Measurements from ENCODE around the gene MAPRE2. TPM values are rescaled to one million over a fixed set of nuclear protein-coding genes. Genes with fewer than 3 reads are reported as not detected.

Gene MAPRE2
- total RNA-seq, 4 donors from 2014 or later: 22.9 to 39.2 (median 35.8) TPM

GRCh38 chr18:35063875-35064690 is 22.9 kb downstream of the MAPRE2 start:
- Histone ChIP-seq H3K36me3 (no peaks in the 10 kb centered on the region), H3K4me1 (peaks cover 0 to 32% (median 0%) of the 10 kb centered on the region in 3 donors), H3K27ac (no peak overlapping the region), H3K4me3 (no peak overlapping the region), H3K27me3 (no peaks in the 10 kb centered on the region), H3K9me3 (no peaks in the 10 kb centered on the region)
- no peak for TF ChIP-seq POLR2AphosphoS5 (IDR thresholded peaks at IDR 0.05)
- TF ChIP-seq EP300 (IDR thresholded peaks at IDR 0.05): no peak
- WGBS, 2 donors (ENCODE audit: low coverage in 1 of 2): 64 to 80% methylated on average over 2 to 4 of the region's 4 CpGs
- no peak for ATAC-seq

DNA sequence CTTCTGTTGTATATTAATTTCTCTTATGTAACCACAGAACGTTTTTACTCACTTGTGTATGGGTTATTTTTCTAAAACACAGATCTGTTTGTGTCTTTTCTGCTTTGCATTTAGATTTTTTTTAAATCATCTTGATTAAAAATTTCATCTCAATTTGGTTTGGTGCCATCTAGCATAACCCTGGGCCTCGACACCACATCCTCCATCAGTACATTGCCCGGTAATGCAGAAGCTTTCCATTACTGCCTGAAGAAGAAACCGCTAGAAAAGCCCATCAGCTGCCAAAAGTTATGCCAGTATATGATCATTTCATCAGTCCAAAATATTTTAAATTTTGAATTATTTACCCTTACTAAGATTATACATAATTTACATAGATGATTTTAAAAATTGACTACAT is 26.2 kb downstream of the MAPRE2 start:
- 78 to 81% methylated on average over 4 of the region's 4 CpGs for WGBS, 2 donors (ENCODE audit: low coverage in 1 of 2)
- Histone ChIP-seq H3K36me3 (peaks cover 0 to 11% of the 10 kb centered on the region in 2 donors), H3K4me1 (peaks cover 0 to 16% (median 4%) of the 10 kb centered on the region in 3 donors), H3K4me3 (no peak overlapping the region), H3K27me3 (no peaks in the 10 kb centered on the region), H3K27ac (no peak overlapping the region), H3K9me3 (no peaks in the 10 kb centered on the region)
- no peak for ATAC-seq
- TF ChIP-seq, protein P1, sequence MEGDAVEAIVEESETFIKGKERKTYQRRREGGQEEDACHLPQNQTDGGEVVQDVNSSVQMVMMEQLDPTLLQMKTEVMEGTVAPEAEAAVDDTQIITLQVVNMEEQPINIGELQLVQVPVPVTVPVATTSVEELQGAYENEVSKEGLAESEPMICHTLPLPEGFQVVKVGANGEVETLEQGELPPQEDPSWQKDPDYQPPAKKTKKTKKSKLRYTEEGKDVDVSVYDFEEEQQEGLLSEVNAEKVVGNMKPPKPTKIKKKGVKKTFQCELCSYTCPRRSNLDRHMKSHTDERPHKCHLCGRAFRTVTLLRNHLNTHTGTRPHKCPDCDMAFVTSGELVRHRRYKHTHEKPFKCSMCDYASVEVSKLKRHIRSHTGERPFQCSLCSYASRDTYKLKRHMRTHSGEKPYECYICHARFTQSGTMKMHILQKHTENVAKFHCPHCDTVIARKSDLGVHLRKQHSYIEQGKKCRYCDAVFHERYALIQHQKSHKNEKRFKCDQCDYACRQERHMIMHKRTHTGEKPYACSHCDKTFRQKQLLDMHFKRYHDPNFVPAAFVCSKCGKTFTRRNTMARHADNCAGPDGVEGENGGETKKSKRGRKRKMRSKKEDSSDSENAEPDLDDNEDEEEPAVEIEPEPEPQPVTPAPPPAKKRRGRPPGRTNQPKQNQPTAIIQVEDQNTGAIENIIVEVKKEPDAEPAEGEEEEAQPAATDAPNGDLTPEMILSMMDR (IDR thresholded peaks at IDR 0.05): no peak
- TF ChIP-seq POLR2A (IDR thresholded peaks at IDR 0.05): no peak
- TF ChIP-seq EP300 (IDR thresholded peaks at IDR 0.05): no peak
- no peak for TF ChIP-seq POLR2AphosphoS5 (IDR thresholded peaks at IDR 0.05)

DNA sequence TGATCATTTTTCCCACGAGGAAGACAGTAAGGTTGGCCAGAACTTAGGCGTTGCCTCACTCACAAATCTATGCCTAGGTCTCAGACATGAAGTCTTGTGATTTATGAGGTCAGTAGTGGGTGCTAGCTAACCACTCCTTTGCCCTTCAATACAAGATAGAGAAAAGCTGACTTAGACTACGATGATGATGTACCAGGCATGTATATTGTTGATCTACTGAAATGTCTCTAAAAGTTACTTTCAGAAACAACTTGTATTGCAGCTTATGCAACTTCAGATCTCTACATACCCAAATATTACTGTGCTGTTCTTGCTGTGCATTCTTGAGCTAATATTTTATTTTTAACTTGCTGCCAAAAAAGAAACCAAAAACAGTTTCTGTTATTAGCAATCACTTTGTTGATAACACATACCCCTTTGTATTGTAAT is 30.6 kb downstream of the MAPRE2 start:
- TF ChIP-seq POLR2A (IDR thresholded peaks at IDR 0.05) (no peak), EP300 (IDR thresholded peaks at IDR 0.05) (no peak), POLR2AphosphoS5 (IDR thresholded peaks at IDR 0.05) (no peak)
- TF ChIP-seq, protein P1 (IDR thresholded peaks at IDR 0.05): no peak
- H3K27me3 ChIP-seq: no peaks in the 10 kb centered on the region
- no peak for ATAC-seq
- H3K27ac ChIP-seq: peak overlapping the region in 3 of 4 donors; percentile 9 to 30 (median 15)
- 61 to 100% methylated on average over 2 to 3 of the region's 3 CpGs for WGBS, 2 donors (ENCODE audit: low coverage in 1 of 2)
- H3K4me1 ChIP-seq: peaks cover 9 to 56% (median 10%) of the 10 kb centered on the region in 3 donors
- no peaks in the 10 kb centered on the region for H3K9me3 ChIP-seq
- H3K36me3 ChIP-seq: peaks cover 0 to 11% of the 10 kb centered on the region in 2 donors
- no peak overlapping the region for H3K4me3 ChIP-seq

DNA sequence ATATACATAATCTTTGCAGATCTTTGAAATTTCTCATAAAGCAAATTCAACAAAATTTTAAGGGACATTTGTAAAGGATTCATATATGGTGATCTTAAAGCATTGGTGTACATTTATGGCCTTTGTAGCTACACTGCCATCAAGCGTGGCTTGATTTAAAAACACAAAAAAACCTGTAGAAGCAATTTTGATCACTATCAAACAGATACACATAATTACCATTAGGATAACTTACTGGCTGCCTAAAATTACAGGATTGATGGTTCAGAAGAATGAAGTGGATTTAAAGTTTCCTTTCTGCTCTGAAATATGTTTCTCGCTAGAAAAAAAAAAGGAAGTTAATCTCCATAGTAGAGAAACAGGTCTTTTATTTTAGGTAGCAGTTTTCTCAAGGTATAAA is 31.4 kb downstream of the MAPRE2 start:
- no peak for TF ChIP-seq POLR2AphosphoS5 (IDR thresholded peaks at IDR 0.05)
- no peak for TF ChIP-seq EP300 (IDR thresholded peaks at IDR 0.05)
- TF ChIP-seq, protein P1 (IDR thresholded peaks at IDR 0.05): no peak
- no peak for TF ChIP-seq POLR2A (IDR thresholded peaks at IDR 0.05)
- Histone ChIP-seq H3K9me3 (no peaks in the 10 kb centered on the region), H3K4me1 (peaks cover 9 to 56% (median 10%) of the 10 kb centered on the region in 3 donors), H3K36me3 (peaks cover 0 to 11% of the 10 kb centered on the region in 2 donors), H3K27me3 (no peaks in the 10 kb centered on the region), H3K4me3 (no peak overlapping the region), H3K27ac (peak overlapping the region in 1 of 4 donors; percentile 8)
- 77 to 92% methylated on average over 2 of the region's 2 CpGs for WGBS, 2 donors (ENCODE audit: low coverage in 1 of 2)
- ATAC-seq: no peak

GRCh38 chr18:35073186-35074105 is 32.2 kb downstream of the MAPRE2 start:
- WGBS, 2 donors (ENCODE audit: low coverage in 1 of 2): 40 to 44% methylated on average over 2 to 3 of the region's 3 CpGs
- Histone ChIP-seq H3K27me3 (no peaks in the 10 kb centered on the region), H3K9me3 (no peaks in the 10 kb centered on the region), H3K36me3 (peaks cover 0 to 11% of the 10 kb centered on the region in 2 donors), H3K27ac (peak overlapping the region in 1 of 4 donors; percentile 22), H3K4me3 (no peak overlapping the region), H3K4me1 (peaks cover 9 to 56% (median 10%) of the 10 kb centered on the region in 3 donors)
- ATAC-seq: peak; percentile 40
- TF ChIP-seq POLR2AphosphoS5 (IDR thresholded peaks at IDR 0.05) (no peak), POLR2A (IDR thresholded peaks at IDR 0.05) (no peak), EP300 (IDR thresholded peaks at IDR 0.05) (no peak)
- TF ChIP-seq, protein P1 (IDR thresholded peaks at IDR 0.05): no peak

All from gastroesophageal sphincter (tissue), 4 donors.